ENCODE data around the gene ADAMTS3.

ADAMTS3 gene

GRCh38 chr4:72383439-72383838 lies 185.6 kb downstream of the ADAMTS3 start:
- Histone ChIP-seq H3K36me3 (ENCODE audit: insufficient read depth) (no peaks in the 10 kb centered on the region), H4K20me1 (ENCODE audit: insufficient read depth) (no peaks in the 10 kb centered on the region), H3K4me2 (no peak overlapping the region), H3K79me2 (ENCODE audit: insufficient read depth, low read depth) (no peaks in the 10 kb centered on the region), H3K9ac (no peak overlapping the region), H2AFZ (ENCODE audit: low read depth) (no peak overlapping the region), H3K4me3 (IDR thresholded peaks at IDR 0.05; ENCODE audit: insufficient read depth, low read depth, low read length) (no peak overlapping the region), H3K27ac (no peak overlapping the region), H3K4me1 (ENCODE audit: low read depth, poor library complexity, severe bottlenecking) (no peaks in the 10 kb centered on the region), H3K27me3 (ENCODE audit: insufficient read depth, low read depth) (no peaks in the 10 kb centered on the region)
- no peak for TF ChIP-seq CTCF (conservative IDR thresholded peaks at IDR 0.05; ENCODE audit: low read depth, low read length)

GRCh38 chr4:72378901-72379300 lies 190.1 kb downstream of the ADAMTS3 start:
- no peak overlapping the region for H3K27ac ChIP-seq
- no peaks in the 10 kb centered on the region for H4K20me1 ChIP-seq (ENCODE audit: insufficient read depth)
- no peaks in the 10 kb centered on the region for H3K36me3 ChIP-seq (ENCODE audit: insufficient read depth)
- H3K9ac ChIP-seq: no peak overlapping the region
- no peak overlapping the region for H3K4me2 ChIP-seq
- H3K27me3 ChIP-seq (ENCODE audit: insufficient read depth, low read depth): no peaks in the 10 kb centered on the region
- H3K4me3 ChIP-seq (IDR thresholded peaks at IDR 0.05; ENCODE audit: insufficient read depth, low read depth, low read length): no peak overlapping the region
- no peaks in the 10 kb centered on the region for H3K79me2 ChIP-seq (ENCODE audit: insufficient read depth, low read depth)
- no peak for TF ChIP-seq CTCF (conservative IDR thresholded peaks at IDR 0.05; ENCODE audit: low read depth, low read length)
- no peaks in the 10 kb centered on the region for H3K4me1 ChIP-seq (ENCODE audit: low read depth, poor library complexity, severe bottlenecking)
- H2AFZ ChIP-seq (ENCODE audit: low read depth): no peak overlapping the region

GRCh38 chr4:72377491-72378194 lies 191.4 kb downstream of the ADAMTS3 start:
- Histone ChIP-seq H3K4me2 (no peak overlapping the region), H3K9ac (no peak overlapping the region), H3K27me3 (ENCODE audit: insufficient read depth, low read depth) (no peaks in the 10 kb centered on the region), H3K27ac (no peak overlapping the region), H3K4me1 (ENCODE audit: low read depth, poor library complexity, severe bottlenecking) (no peaks in the 10 kb centered on the region), H4K20me1 (ENCODE audit: insufficient read depth) (no peaks in the 10 kb centered on the region), H3K79me2 (ENCODE audit: insufficient read depth, low read depth) (no peaks in the 10 kb centered on the region), H3K36me3 (ENCODE audit: insufficient read depth) (no peaks in the 10 kb centered on the region), H3K4me3 (IDR thresholded peaks at IDR 0.05; ENCODE audit: insufficient read depth, low read depth, low read length) (no peak overlapping the region), H2AFZ (ENCODE audit: low read depth) (no peak overlapping the region)
- TF ChIP-seq CTCF (conservative IDR thresholded peaks at IDR 0.05; ENCODE audit: low read depth, low read length): no peak

GRCh38 chr4:72376901-72377300 lies 192.1 kb downstream of the ADAMTS3 start:
- TF ChIP-seq CTCF (conservative IDR thresholded peaks at IDR 0.05; ENCODE audit: low read depth, low read length): no peak
- Histone ChIP-seq H3K4me3 (IDR thresholded peaks at IDR 0.05; ENCODE audit: insufficient read depth, low read depth, low read length) (no peak overlapping the region), H2AFZ (ENCODE audit: low read depth) (no peak overlapping the region), H3K79me2 (ENCODE audit: insufficient read depth, low read depth) (no peaks in the 10 kb centered on the region), H4K20me1 (ENCODE audit: insufficient read depth) (no peaks in the 10 kb centered on the region), H3K36me3 (ENCODE audit: insufficient read depth) (no peaks in the 10 kb centered on the region), H3K4me1 (ENCODE audit: low read depth, poor library complexity, severe bottlenecking) (no peaks in the 10 kb centered on the region), H3K27me3 (ENCODE audit: insufficient read depth, low read depth) (no peaks in the 10 kb centered on the region), H3K9ac (no peak overlapping the region), H3K27ac (no peak overlapping the region), H3K4me2 (no peak overlapping the region)
